Activated naive CD4-positive, alpha-beta T cell treated with Interleukin-2 at 50 U/mL for 16 hours (primary cell): ENCODE measurements around the gene APOA4.

Source experiments
- DNase-seq: peaks from one replicate; pipeline ENCODE4 v3.0.0-alpha.2; 2020

Gene APOA4

DNA sequence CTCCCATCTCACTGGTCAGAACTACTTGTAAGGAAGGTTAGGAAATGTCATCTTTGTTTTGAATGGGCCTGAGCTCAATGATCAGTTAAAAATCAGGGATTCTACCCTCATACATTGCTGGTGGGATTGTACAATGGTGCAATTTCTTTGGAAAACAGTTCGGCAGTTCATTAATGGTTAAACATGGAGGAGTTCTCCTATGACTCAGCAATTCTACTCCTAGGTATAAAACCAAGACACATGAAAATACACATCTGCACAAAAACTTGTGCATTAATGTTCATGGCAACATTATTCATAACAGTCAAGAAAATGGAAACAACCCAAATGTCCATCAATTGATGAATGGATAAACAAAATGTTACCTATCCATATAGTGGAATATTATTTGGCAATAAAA is 26.6 kb downstream of the APOA4 start:
- no peak for DNase-seq

DNA sequence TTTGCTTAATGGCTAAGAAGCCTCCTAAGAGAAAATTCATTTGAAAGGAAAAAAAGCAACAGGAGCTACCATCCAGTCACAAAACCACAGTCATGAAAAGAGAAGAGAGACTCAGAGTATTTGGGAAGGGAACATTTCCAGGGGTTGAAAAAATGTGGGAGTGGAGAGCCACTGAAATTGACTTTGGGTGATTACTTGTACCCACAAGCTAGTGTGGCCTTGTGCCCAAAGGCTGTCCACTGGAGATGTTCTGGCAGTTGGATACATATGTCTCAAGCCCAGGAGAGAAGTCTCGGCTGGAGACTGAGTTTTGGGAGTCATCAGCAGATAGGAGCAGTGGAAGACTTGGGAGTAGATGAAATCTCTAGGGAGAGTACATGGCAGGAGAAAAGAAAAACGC is 28.3 kb downstream of the APOA4 start:
- DNase-seq: no peak

DNA sequence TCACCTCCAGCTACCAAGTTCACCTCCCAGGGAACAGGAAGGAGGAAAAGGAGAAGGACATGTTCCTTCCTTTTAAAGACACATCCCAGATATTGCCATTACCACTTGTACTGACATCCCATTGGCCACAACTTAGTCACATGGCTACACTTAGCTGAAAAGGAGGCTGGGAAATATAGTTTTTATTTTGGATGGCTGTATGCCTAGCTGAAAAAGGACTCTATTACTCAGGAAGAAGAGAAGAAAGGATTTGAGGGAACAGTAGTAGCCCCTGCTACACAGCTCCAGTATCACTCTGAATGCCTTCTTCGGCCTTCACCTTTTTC is 29.4 kb downstream of the APOA4 start:
- no peak for DNase-seq

DNA sequence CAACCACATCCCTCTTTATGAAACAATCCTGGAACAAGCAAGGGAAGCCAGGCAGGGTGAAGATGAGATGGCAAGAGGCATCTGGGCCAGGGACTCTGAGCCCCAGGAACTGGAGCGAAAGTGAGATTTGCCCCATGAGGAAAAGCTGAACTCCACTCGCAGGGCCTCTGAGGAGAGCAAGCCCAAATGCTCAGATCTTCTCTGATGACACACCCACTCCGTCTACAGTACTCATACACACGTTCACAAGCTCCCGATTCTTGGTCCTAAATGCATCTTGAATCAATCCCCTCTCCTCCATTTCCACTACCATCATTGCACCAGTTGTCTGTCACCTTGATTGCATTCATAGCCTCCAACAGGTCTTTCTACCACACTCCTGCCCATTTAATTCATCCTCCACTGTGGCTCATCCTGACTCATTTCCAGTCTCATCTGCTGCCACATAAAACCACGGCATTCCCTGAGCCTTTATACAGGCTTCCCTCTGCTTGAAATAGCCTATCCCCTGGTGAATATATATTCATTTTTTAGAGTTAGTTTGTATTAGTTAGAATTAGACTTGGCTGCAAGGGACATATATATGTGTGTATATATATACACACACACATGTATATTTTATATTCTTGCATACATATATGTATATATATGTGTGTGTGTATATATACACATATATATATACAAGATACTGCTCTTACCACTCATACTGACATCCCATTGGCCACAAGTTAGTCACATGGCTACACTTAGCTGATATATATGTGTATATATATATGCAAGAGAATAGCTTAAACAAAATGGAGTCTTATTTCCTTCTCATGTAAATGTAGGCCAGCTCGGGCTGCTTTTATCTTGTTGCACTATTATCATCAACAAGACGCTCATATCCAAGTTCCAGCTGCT is 30.0 kb downstream of the APOA4 start:
- no peak for DNase-seq

DNA sequence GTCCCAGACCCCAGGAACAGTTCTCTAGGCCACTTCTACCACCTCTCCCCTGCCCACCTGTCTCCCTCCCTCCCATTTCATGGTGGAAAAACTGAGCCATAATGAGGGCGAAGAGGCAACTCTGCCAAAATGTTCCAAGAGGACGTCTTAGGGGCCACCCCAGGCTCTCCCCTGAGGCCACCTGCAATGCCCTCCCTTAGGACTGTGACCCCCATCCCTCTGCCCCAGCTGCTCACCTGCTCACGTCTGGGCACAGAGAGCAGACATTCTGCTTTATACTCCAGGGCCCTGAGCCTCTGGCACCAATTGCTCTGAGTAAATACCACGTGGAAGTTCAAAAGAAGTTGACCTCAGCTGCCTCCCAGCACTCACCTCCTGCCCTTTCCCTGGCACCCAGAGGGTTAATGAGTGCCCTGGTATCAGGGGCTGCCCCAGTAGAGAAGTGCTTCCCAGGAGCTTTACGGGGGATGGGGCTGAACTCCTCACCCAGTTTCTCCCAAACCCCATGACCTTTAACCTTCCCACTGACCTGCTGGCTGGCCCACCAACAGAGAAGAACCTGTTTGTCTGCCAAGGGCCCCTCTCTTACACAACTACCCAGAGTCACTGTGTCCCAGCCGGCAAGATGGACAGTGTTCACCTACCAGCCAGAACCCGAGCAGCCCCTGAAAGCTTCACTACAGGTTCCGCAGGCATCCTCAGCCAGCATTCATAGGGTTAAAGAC is 30.8 kb downstream of the APOA4 start:
- no peak for DNase-seq

DNA sequence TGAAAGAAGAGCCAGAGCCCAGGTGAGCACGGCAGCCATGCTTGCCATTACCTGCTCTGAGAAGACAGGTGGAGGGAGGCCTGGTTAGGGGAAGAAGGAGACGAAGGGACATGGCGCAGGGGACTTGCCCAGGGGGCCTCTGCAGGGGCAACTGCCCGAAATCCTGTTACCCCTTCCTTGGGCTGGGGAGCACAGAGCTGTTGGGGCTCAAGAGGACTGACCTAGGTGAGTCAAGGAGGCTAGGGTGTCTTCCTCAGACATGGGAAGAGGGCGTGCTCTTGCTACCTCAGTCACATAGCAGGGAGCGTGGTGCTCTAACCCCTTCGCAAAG is 31.3 kb downstream of the APOA4 start, which contains the start of gene APOA5:
TSS of gene APOA5 (minus strand) at position 67 of the 331 bp plus-strand sequence. CDS start at position 48, 19 bp downstream.
- no peak for DNase-seq

DNA sequence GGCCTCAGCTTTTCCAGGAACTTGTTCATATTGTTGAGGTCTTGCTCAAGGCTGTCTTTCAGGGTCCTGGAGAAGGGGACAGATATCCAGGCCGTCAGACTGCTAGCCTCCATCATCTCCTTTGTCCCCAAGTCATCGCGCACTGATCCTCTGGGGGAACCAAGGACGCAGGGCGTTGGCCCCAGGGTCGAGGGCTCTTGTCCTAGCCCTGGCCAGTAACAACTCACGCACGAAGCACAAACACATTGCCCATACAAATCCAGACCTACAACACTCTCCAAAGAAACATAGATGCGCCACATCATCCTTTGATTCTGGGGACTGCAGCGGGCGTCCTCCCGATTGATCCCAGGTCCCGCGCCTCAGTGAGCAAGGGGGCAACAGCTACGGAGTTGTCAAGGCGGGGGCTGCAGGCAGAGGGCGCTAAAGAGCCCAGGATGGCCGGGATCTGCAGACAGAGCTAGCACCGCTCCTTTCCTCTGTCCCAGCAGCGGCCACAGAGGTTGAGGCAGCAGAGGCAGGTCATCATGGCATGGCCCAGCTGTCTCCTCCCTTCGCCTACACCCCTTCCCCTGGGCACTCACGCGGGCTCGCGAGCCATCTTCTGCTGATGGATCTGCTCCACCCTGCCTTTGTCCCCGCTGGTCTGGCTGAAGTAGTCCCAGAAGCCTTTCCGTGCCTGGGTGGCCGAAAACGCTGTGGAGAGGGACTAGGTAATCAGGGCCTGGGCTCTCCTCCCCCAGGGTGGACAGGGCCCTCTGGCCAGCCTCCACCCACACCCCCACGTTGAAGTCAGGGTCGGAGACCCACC is 31.9 kb downstream of the APOA4 start:
- DNase-seq: peak; percentile 78

DNA sequence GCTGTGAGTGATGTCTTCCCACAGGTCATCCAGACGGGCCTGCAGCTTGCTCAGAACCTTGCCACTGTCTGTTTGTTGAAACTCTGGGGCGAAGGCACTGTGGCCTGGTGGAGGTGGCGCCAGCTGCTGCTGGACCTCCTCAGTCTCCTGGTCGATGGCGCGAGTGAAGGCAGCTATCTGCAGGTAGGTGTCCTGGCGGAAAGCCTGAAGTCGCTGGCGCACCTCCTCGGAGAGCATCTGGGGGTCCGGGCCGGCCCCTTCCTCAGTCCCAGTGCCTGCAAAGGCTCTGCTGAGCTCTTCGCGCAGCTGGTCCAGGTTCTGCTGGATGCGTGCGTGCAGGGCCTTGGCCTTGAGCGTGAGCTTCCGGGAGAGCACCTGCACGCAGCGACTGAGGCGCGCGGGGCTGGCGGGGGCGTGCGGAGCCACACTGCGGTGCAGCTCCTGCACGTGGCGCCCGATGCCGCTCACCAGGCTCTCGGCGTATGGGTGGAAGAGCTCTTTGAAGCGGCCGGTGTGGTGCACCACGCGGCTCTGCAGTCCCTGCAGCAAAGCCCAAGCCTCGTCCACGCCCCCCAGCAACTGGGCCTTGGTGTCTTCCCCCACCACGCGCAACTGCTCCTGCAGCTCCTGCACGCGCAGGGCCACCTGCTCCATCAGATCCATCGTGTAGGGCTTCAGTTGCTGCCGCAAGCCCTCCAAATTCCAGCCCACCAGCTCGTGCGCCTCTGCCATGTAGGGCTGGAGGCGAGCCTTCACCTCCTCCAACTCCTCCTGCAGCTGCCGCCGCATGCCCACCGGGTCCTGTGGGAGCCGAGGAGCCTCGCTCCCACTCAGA is 32.7 kb downstream of the APOA4 start:
- no peak for DNase-seq

DNA sequence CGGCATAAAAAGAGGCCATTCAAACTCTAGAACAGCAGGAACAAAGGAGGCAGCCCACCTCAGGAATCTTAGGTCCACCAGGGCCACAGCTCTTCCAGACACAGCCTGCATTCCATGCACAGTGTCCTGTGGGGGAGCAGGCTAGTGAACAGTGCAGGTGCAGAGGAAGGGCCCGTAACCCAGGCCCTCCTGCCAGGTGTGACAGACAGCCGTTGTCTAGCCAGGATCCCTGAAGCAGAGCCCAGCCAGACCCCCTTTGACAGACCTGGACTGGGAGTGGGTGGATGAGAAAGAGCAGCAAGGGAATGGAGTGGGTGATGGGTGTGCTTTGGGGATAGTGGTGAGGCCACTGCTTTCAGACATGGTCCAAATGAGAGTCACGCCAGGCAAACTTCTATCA is 34.1 kb downstream of the APOA4 start:
- DNase-seq: no peak

DNA sequence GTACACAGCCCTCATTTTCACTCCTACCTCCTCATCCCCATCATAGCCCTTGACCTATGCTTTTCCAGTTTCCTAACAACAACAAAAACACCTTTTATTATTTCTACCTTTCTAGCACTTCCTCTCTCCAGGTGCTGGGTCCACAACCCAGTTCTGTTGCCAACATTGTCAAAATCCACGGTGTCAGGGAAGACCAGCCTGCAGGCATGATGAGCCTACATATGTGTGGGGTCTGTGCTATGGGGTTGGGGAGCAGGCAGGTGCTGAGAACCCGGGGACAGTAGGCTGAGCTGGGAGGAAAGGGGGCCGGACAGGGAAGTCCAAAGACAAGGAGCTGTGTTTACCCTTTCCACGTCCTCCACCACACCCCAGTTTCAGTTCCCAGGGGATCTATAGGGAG is 34.6 kb downstream of the APOA4 start:
- no peak for DNase-seq

DNA sequence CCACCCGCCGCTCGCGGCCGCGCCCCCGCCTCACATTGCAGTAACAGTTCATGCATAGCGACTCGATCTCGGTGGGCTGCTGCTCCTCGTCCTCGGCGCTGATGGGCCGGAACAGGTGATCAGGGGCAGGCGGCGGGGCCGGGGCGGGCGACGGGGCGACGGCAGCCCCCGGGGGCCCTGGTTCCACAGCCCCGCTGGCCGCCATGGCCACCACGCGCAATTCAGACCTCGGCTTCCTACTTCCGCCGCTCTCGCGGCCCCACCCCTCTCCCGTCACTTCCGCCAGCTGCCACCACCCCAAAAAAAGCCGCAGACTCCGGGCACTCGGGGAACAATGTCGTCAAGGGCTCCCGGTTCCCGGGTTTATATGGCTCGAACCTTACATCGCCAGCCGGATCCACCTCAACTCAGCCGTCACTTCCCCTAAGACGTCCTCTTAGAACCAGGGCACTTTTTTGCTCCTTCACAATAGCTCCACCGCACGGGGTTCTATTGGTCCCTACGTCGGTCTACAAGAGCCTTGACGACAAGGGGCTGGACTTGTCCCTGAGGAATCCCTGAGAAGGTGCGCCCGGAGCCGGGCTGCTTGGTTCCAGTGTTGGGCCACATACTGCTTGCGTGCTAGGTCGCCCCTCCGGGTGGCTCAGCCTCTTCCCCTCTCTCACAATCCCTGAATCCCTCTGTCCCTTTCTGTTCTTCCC is 35.2 kb downstream of the APOA4 start, which contains the start of gene ZPR1:
TSS of gene ZPR1 (minus strand) at position 238 of the 701 bp plus-strand sequence. CDS start at position 205, 33 bp downstream.
- peak; percentile 87 for DNase-seq

DNA sequence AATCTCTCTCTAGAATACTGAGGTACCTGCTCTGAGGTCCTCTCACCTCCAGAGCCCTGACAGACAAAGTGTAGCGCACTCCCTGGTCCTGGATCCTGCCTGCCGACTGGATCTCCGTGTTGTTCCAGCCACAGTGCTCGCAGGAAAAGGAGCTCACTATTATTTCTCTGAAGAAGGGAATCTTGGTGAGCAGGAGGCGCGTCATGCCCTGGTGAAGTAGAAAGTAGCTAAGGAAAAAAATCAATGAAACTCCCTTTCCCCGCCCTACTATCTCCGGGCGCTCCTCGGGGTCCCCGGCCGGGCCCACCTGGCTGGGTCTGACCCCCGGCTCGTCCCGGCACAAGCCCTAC is 35.7 kb downstream of the APOA4 start:
- no peak for DNase-seq

DNA sequence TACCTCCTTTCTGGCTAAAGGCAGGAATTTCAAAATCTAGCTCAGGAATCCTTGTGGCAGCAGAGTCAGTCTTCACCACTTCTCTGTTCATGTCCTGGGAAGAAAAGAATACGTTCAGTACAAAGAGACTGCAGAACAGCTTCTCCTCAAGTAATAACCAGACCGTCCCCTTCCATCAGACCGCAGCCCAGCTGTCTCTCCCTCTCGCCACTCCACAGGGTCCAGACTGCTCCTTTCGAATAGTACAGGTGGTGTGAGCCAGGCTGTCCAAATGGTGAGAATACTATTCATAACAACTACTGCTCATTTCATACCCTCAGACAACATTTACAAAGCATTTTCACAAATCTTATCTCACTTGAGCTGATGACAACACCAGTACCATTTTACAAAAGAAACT is 36.1 kb downstream of the APOA4 start:
- DNase-seq: no peak

DNA sequence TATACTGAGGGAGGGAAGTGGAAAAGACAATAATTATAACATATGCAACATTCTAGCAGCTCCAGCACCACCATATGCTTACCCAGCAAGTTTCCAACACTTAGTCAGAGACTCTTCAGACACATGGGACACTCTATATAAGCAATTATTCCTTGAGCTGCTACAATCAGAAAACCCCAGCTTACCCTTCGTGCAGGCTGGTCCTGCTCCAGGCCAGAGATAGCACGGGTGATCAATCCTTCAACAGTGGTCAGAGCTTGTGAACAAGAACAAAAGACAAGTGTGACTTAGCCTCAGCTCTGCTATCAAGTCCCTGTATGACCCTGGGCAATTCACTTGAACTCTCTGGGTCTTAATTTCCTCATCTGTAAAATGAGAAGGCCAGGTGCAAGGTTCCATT is 36.8 kb downstream of the APOA4 start:
- no peak for DNase-seq

DNA sequence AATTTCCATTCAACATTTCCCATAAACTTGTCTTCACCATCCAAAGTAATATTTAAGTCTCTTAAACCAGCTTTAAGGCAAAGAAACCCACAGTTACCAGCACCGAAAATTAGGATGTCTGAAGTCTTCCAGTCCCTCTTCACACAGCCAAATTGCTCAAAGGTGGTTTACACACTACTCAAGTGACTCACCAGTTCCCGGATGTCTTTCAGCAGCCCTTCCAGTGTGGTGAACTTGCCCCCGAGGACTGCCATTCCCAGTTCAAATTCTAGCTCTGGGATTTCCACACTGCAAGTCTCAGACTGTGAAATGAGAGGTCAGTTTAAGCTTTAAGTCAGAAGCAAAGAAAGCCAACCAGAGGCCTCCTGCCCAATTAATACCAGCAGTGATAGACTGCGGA is 40.4 kb downstream of the APOA4 start:
- DNase-seq: no peak

DNA sequence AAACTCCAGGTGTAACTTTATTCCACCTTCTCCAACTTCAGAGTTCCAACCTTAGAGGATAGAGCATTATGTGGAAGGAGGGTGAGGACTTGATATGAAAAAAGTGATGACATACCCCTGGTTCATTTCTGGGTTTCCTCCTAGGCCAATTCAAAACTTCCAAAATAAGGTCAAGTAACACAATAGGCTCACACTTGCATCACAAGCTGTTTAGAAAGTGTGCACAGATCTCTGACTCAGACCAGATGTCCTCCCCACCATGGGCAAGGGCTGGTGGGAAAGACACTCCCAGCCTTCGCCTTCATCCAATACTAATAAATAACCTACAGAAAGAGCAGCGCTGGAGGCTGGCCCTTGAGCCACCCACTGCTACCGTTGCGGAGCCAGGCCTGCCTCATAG is 44.5 kb downstream of the APOA4 start:
- DNase-seq: no peak

DNA sequence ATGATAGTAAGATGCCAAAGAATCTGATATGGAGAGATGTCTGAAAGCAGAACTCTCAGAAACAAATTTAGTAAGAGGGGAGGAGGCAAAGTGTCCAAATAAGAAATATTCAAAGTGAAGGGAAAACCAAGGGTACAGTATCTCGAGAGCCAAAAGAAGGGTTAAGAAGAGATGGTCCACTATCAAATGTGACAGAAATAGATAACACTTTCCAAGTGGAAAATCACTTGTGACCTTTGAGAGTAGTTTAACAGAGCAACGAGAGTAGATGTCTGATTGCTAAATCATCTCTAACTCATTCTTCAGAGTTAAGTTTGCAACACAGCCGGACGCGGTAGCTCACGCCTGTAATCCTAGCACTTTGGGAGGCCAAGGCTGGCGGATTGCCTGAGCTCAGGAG is 46.0 kb downstream of the APOA4 start:
- DNase-seq: no peak

DNA sequence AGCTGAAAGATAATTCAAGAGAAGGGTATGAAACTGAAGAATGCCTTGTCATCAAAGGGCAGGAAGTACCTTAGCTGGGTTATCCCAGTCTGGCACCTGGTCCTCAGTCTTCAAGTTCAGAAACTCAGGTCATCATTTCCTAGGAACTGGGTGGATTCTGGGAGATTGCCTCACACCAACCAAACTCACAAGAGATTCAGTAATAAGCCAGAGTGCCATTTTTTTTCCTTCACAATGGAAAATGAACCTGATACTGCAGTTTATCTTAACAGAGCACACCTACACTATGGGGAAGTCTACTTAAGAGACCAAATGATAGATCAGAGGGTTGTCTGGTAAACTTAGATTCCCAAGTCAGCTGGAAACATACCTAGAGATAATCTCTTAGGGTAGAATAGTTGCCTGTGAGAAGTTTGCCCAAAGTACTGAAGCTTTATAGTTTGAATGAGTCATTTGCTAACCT is 46.6 kb downstream of the APOA4 start:
- DNase-seq: no peak

DNA sequence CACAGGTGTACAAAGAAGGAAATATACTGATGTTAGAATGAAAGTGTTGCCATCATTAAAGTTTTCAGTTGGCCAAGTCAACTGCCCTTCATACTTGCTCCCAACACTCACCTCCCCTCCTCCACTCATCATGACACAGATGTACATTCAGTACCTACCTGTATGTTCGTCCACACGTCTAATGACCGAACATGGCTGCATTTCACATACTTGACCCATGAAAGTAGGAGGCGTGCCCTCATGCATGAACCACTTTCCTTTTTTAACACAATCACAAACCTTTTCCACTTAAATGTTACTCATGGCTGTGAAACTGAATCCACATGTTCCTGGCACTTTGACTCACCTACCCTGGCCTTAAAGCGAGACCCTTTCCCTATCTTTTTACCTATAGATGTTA is 47.1 kb downstream of the APOA4 start:
- no peak for DNase-seq

DNA sequence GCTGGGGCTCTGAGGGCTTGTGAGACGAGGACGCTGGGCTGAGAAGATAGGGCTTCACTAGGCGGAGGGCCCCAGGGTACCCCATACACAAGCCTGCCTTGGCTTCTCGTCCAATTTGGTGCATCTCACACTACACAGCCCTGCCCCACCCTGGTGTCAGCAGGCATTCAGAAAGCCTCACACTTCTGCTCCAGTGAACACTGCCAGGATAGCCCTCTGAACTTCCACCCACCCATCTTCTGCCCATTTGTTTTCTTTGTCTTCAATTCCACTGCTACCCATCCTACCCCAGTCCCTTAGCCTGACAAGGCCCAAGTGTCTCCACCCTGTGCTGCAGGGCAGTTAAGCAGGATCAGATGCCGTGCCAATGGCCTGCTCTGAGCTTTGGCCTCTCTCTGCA is 48.4 kb downstream of the APOA4 start:
- DNase-seq: no peak

DNA sequence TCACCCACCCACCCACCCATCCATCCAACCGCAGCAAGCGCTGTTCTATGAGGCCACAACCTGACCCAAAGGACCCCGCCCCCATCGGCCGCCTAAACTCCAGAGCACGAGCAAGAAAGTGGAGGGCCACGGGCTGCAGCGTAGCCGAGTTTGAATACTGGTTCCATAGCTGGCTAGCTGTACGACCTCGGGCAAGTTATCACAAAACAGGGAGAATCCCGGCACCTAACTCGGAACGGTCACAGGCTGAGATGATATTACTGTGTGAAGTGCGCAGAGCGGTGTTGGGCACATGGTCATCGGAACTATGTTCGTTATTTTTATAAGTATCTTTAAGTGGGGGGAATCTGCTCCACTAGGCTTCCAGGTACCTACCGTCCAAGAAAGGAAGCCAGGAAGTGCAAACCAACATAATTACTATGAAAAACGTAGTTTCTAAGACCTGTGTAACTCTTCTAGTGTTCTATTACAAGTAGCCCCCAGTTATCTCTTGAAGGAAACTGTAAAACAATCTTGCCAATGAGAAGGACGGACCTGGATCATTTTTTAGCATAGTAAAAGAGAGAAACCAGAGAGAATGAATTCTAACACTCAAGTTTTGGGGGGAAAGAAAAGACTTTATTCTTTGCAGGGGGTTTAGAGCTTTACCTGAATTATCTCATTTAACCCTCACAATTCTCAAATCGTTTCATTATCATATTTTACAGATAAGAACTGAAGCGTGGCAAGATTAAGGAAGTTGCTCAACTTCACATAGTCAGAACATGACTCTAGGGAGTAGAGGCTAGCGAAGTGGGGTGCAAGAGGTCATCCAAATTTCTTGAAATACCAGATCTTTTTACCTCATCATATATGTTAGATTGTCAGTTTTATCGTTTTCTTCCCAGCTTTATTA is 49.7 kb downstream of the APOA4 start:
- DNase-seq: no peak
